ENCODE results near the gene APCDD1.

The APCDD1 gene

GRCh38 chr18:10410472-10411308 lies 43.7 kb upstream of the APCDD1 start:
- TF ChIP-seq YY1 (IDR thresholded peaks at IDR 0.05; ENCODE audit: low read depth), result no peak
- no peak for TF ChIP-seq REST (IDR thresholded peaks at IDR 0.05; ENCODE audit: low read depth)
- TF ChIP-seq NFIC (IDR thresholded peaks at IDR 0.05), result no peak
- TF ChIP-seq EP300 (IDR thresholded peaks at IDR 0.05; ENCODE audit: borderline replicate concordance), result no peak
- no peak for TF ChIP-seq RAD21 (IDR thresholded peaks at IDR 0.05; ENCODE audit: low read depth)
- no peak for TF ChIP-seq CREB1 (IDR thresholded peaks at IDR 0.05; ENCODE audit: low read depth)
- no peak for TF ChIP-seq TAF1 (IDR thresholded peaks at IDR 0.05; ENCODE audit: low read depth)
- no peak for TF ChIP-seq EGR1 (IDR thresholded peaks at IDR 0.05)
- TF ChIP-seq TCF12 (IDR thresholded peaks at IDR 0.05; ENCODE audit: low read depth), result no peak
- TF ChIP-seq CEBPB (IDR thresholded peaks at IDR 0.05), result no peak
- no peak for TF ChIP-seq TEAD4 (IDR thresholded peaks at IDR 0.05)
- TF ChIP-seq ZBTB7A (IDR thresholded peaks at IDR 0.05; ENCODE audit: low read depth), result no peak
- TF ChIP-seq FOXM1 (IDR thresholded peaks at IDR 0.05; ENCODE audit: borderline replicate concordance, low read depth), result no peak
- TF ChIP-seq USF1 (IDR thresholded peaks at IDR 0.05), result no peak
- TF ChIP-seq, protein P1, sequence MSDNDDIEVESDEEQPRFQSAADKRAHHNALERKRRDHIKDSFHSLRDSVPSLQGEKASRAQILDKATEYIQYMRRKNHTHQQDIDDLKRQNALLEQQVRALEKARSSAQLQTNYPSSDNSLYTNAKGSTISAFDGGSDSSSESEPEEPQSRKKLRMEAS (IDR thresholded peaks at IDR 0.05), result no peak

- TF ChIP-seq TEAD4 (IDR thresholded peaks at IDR 0.05) (no peak), CREB1 (IDR thresholded peaks at IDR 0.05; ENCODE audit: low read depth) (no peak), ZBTB7A (IDR thresholded peaks at IDR 0.05; ENCODE audit: low read depth) (no peak), NFIC (IDR thresholded peaks at IDR 0.05) (no peak), EGR1 (IDR thresholded peaks at IDR 0.05) (no peak), RAD21 (IDR thresholded peaks at IDR 0.05; ENCODE audit: low read depth) (no peak), TCF12 (IDR thresholded peaks at IDR 0.05; ENCODE audit: low read depth) (no peak), FOXM1 (IDR thresholded peaks at IDR 0.05; ENCODE audit: borderline replicate concordance, low read depth) (no peak), YY1 (IDR thresholded peaks at IDR 0.05; ENCODE audit: low read depth) (no peak), USF1 (IDR thresholded peaks at IDR 0.05) (no peak), EP300 (IDR thresholded peaks at IDR 0.05; ENCODE audit: borderline replicate concordance) (no peak), CEBPB (IDR thresholded peaks at IDR 0.05) (no peak), REST (IDR thresholded peaks at IDR 0.05; ENCODE audit: low read depth) (no peak), TAF1 (IDR thresholded peaks at IDR 0.05; ENCODE audit: low read depth) (no peak)
- TF ChIP-seq, protein P1 (IDR thresholded peaks at IDR 0.05), result no peak
These were observed 41.5 kb upstream of the APCDD1 start for GRCh38 chr18:10412933-10413332.

GRCh38 chr18:10413722-10414121 lies 40.7 kb upstream of the APCDD1 start:
- TF ChIP-seq NFIC (IDR thresholded peaks at IDR 0.05) (no peak), EP300 (IDR thresholded peaks at IDR 0.05; ENCODE audit: borderline replicate concordance) (no peak)

DNA sequence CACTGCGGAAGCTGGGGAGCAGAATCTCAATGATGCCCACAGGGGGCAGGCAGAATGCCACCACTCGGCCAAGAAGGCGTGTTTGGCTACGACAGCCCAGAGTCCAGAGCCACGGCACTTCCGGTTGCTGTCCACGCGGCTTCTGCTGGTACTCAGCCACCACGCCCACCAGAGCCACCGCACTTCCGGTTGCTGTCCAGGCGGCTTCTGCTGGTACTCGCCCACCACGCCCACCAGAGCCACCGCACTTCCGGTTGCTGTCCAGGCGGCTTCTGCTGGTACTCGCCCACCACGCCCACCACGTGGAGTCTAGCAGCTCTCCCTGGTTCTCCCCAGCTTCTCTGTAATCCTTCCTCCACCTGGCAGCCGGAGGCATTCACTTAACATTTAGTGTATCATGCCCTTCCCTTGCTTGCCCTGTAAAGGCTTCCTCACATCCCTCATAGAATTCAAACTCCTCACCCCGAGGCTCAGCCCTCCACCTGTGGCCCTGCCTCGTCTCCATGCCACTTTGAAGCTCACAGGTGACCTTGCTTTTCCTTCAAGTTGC lies 40.1 kb upstream of the APCDD1 start:
- TF ChIP-seq, protein P1 (IDR thresholded peaks at IDR 0.05), result no peak
- TF ChIP-seq ZBTB7A (IDR thresholded peaks at IDR 0.05; ENCODE audit: low read depth) (no peak), YY1 (IDR thresholded peaks at IDR 0.05; ENCODE audit: low read depth) (no peak), CREB1 (IDR thresholded peaks at IDR 0.05; ENCODE audit: low read depth) (no peak), NFIC (IDR thresholded peaks at IDR 0.05) (no peak), TEAD4 (IDR thresholded peaks at IDR 0.05) (no peak), RAD21 (IDR thresholded peaks at IDR 0.05; ENCODE audit: low read depth) (no peak), CEBPB (IDR thresholded peaks at IDR 0.05) (no peak), EP300 (IDR thresholded peaks at IDR 0.05; ENCODE audit: borderline replicate concordance) (no peak), TCF12 (IDR thresholded peaks at IDR 0.05; ENCODE audit: low read depth) (no peak), USF1 (IDR thresholded peaks at IDR 0.05) (no peak), TAF1 (IDR thresholded peaks at IDR 0.05; ENCODE audit: low read depth) (no peak), REST (IDR thresholded peaks at IDR 0.05; ENCODE audit: low read depth) (no peak), EGR1 (IDR thresholded peaks at IDR 0.05) (no peak), FOXM1 (IDR thresholded peaks at IDR 0.05; ENCODE audit: borderline replicate concordance, low read depth) (no peak)

Data from Ishikawa (cell line).